H9 (cell line): ENCODE data around the gene MRM1. TPM values are rescaled to one million over a fixed set of nuclear protein-coding genes. Genes with fewer than 3 reads are reported as not detected.

Experiments
- DNase-seq: peaks from one replicate; pipeline ENCODE4 v3.0.0-alpha.2; 2017
- H2AFZ ChIP-seq: one replicate; pipeline ENCODE4 v1.6.1; 2013; ENCODE audit warnings: mild to moderate bottlenecking, low read length, control low read depth, moderate library complexity
- H2AK5ac ChIP-seq: 2 replicates; pipeline ENCODE4 v1.6.1; 2013; ENCODE audit warnings: low read length, control low read depth, mixed read lengths; ENCODE audit not compliant: insufficient read length
- H2BK120ac ChIP-seq: one replicate; pipeline ENCODE4 v1.6.1; 2013; ENCODE audit warnings: low read depth, mild to moderate bottlenecking, low read length, control low read depth, inconsistent platforms; ENCODE audit not compliant: poor library complexity, severe bottlenecking
- H2BK12ac ChIP-seq: 2 replicates; pipeline ENCODE4 v1.6.1; 2013; ENCODE audit warnings: low read length, control low read depth, mixed read lengths, low read depth; ENCODE audit not compliant: insufficient read length
- H2BK15ac ChIP-seq: 2 replicates; pipeline ENCODE4 v1.6.1; 2013; ENCODE audit warnings: low read depth, low read length, control low read depth
- H2BK20ac ChIP-seq: one replicate; pipeline ENCODE4 v1.6.1; 2013; ENCODE audit warnings: low read depth, mild to moderate bottlenecking, low read length, control low read depth, inconsistent platforms; ENCODE audit not compliant: poor library complexity, severe bottlenecking
- H2BK5ac ChIP-seq: 2 replicates; pipeline ENCODE4 v1.6.1; 2013; ENCODE audit warnings: low read length, control low read depth, mixed read lengths; ENCODE audit not compliant: insufficient read length
- H3K14ac ChIP-seq: 2 replicates; pipeline ENCODE4 v1.6.1; 2013; ENCODE audit warnings: low read length, control low read depth; ENCODE audit not compliant: insufficient read depth
- H3K18ac ChIP-seq: 2 replicates; pipeline ENCODE4 v1.6.1; 2013; ENCODE audit warnings: low read depth, mild to moderate bottlenecking, mixed read lengths, low read length, control low read depth; ENCODE audit not compliant: insufficient read length
- H3K23ac ChIP-seq: 2 replicates; pipeline ENCODE4 v1.6.1; 2013; ENCODE audit warnings: low read length, control low read depth, mixed read lengths, low read depth; ENCODE audit not compliant: insufficient read length
- H3K23me2 ChIP-seq: 2 replicates; pipeline ENCODE4 v1.6.1; 2013; ENCODE audit warnings: low read depth, mild to moderate bottlenecking, mixed read lengths, low read length, control low read depth; ENCODE audit not compliant: insufficient read length, poor library complexity, severe bottlenecking
- H3K27ac ChIP-seq: 2 replicates; pipeline ENCODE4 v1.5.1; 2013; ENCODE audit warnings: low read length, control low read depth, mixed read lengths, low read depth; ENCODE audit not compliant: insufficient read length
- H3K27me3 ChIP-seq: 2 replicates; pipeline ENCODE4 v1.6.1; 2013; ENCODE audit warnings: low read length, control low read depth, inconsistent platforms; ENCODE audit not compliant: insufficient read depth
- H3K4ac ChIP-seq: 2 replicates; pipeline ENCODE4 v1.6.1; 2013; ENCODE audit warnings: low read depth, mild to moderate bottlenecking, control low read depth, inconsistent platforms, low read length, moderate library complexity
- H3K4me1 ChIP-seq: 2 replicates; pipeline ENCODE4 v1.6.1; 2013; ENCODE audit warnings: low read length, control low read depth, inconsistent platforms; ENCODE audit not compliant: insufficient read depth
- H3K4me2 ChIP-seq: 2 replicates; pipeline ENCODE4 v1.6.1; 2013; ENCODE audit warnings: low read length, control low read depth, mixed read lengths; ENCODE audit not compliant: insufficient read length, insufficient read depth
- H3K56ac ChIP-seq: 2 replicates; pipeline ENCODE4 v1.6.1; 2013; ENCODE audit warnings: low read depth, mild to moderate bottlenecking, mixed read lengths, low read length, control low read depth; ENCODE audit not compliant: insufficient read length
- H3K79me1 ChIP-seq: 2 replicates; pipeline ENCODE4 v1.6.1; 2013; ENCODE audit warnings: low read depth, mild to moderate bottlenecking, moderate library complexity, low read length, control low read depth, inconsistent platforms; ENCODE audit not compliant: insufficient read depth, poor library complexity, severe bottlenecking
- H3K79me2 ChIP-seq: 2 replicates; pipeline ENCODE4 v1.6.1; 2013; ENCODE audit warnings: low read length, control low read depth, inconsistent platforms; ENCODE audit not compliant: insufficient read depth
- H3K9ac ChIP-seq: 2 replicates; pipeline ENCODE4 v1.6.1; 2013; ENCODE audit warnings: low read length, control low read depth, mixed read lengths; ENCODE audit not compliant: insufficient read length; ENCODE audit errors: extremely low read depth
- H3K9me3 ChIP-seq: one replicate; pipeline ENCODE4 v1.6.1; 2013; ENCODE audit warnings: low read depth, low read length, inconsistent platforms; ENCODE audit not compliant: control insufficient read depth
- H3T11ph ChIP-seq: one replicate; pipeline ENCODE4 v1.6.1; 2013; ENCODE audit warnings: mild to moderate bottlenecking, low read length, control low read depth, inconsistent platforms
- H4K20me1 ChIP-seq: one replicate; pipeline ENCODE4 v1.6.1; 2013; ENCODE audit not compliant: control insufficient read depth, insufficient read length, insufficient read depth
- H4K5ac ChIP-seq: 2 replicates; pipeline ENCODE4 v1.6.1; 2013; ENCODE audit warnings: low read depth, mild to moderate bottlenecking, mixed read lengths, low read length, control low read depth; ENCODE audit not compliant: insufficient read length
- H4K8ac ChIP-seq: replicated peaks from 2 replicates; pipeline ENCODE4 v1.6.1; 2013; ENCODE audit warnings: low read length, control low read depth, mixed read lengths, low read depth; ENCODE audit not compliant: insufficient read length
- H4K91ac ChIP-seq: 2 replicates; pipeline ENCODE4 v1.6.1; 2013; ENCODE audit warnings: low read depth, mild to moderate bottlenecking, moderate library complexity, mixed read lengths, low read length, control low read depth; ENCODE audit not compliant: insufficient read length
- H3K27ac Mint-ChIP-seq, 3 experiments: 2 replicates in 2 of 3; 3 replicates in 1 of 3; pipeline ENCODE4 v1.8.0; 2020 to 2021; ENCODE audit warnings: mixed read lengths in 3 of 3, mild to moderate bottlenecking in 1 of 3, moderate library complexity in 1 of 3
- H3K27me3 Mint-ChIP-seq: 2 replicates; pipeline ENCODE4 v1.8.0; 2021; ENCODE audit warnings: low read depth, mild to moderate bottlenecking, moderate library complexity, mixed read lengths
- H3K36me3 Mint-ChIP-seq, 3 experiments: 2 replicates in 2 of 3; 3 replicates in 1 of 3; pipeline ENCODE4 v1.8.0; 2020 to 2021; ENCODE audit warnings: low read depth in 3 of 3, mixed read lengths in 3 of 3; ENCODE audit not compliant: insufficient read depth in 1 of 3
- H3K4me1 Mint-ChIP-seq, 2 experiments: 2 replicates each; pipeline ENCODE4 v1.8.0; 2020; ENCODE audit warnings: mixed read lengths in 2 of 2
- H3K4me3 Mint-ChIP-seq, 2 experiments: 2 replicates in 1 of 2; 3 replicates in 1 of 2; pipeline ENCODE4 v1.8.0; 2020 to 2021; ENCODE audit warnings: mild to moderate bottlenecking in 2 of 2, mixed read lengths in 2 of 2, moderate library complexity in 1 of 2
- H3K9me3 Mint-ChIP-seq, 2 experiments: 2 replicates in 1 of 2; 3 replicates in 1 of 2; pipeline ENCODE4 v1.8.0; 2020; ENCODE audit warnings: mild to moderate bottlenecking in 2 of 2, mixed read lengths in 2 of 2, moderate library complexity in 1 of 2
- CTCF ChIP-seq: fragments of 200-600 bp; sonication (generic); conservative IDR thresholded peaks from 3 replicates; pipeline ENCODE4 v1.8.0; 2021; ENCODE audit warnings: antibody characterized with exemption, mild to moderate bottlenecking
- WGBS: extraction: QIAGEN DNeasy Blood & Tissue Kit; methylation state at CpG from one replicate; pipeline ENCODE4 v1.1.7; 2013; ENCODE audit warnings: missing lambda C conversion rate, low lambda C conversion rate, mixed read lengths; ENCODE audit not compliant: insufficient read length; ENCODE audit errors: extremely low coverage; 5-methylcytosine and 5-hydroxymethylcytosine counted together
- total RNA-seq: library from RNA; stranded (reverse); gene quantifications from 2 replicates; pipeline ENCODE4 v1.2.1, GENCODE V29; 2021

MRM1 gene
- total RNA-seq, 1 experiment from 2014 or later, result 10.3 TPM

- no peak overlapping the region for H3K14ac ChIP-seq
- no peaks in the 10 kb centered on the region for H3K4me1 ChIP-seq
- no peak overlapping the region for H3T11ph ChIP-seq
- H2BK120ac ChIP-seq, result no peak overlapping the region
- no peak overlapping the region for H2AFZ ChIP-seq
- peak; percentile 31 for DNase-seq
- H4K5ac ChIP-seq, result no peak overlapping the region
- Mint-ChIP-seq H3K27me3 (no peaks in the 10 kb centered on the region; the same call in 1 of the 2 replicates), H3K27ac (peak overlapping the region in 1 of 3 experiments; percentile 50; a peak in 1 of 7 replicates), H3K4me1 (peaks cover 26 to 31% of the 10 kb centered on the region in 2 experiments), H3K36me3 (peaks cover 9 to 35% (median 32%) of the 10 kb centered on the region in 3 experiments; a peak in 5 of 7 replicates), H3K9me3 (no peaks in the 10 kb centered on the region), H3K4me3 (no peak overlapping the region; a peak in 1 of 5 replicates)
- no peak overlapping the region for H2AK5ac ChIP-seq
- no peak overlapping the region for H4K8ac ChIP-seq
- H3K23ac ChIP-seq, result no peak overlapping the region
- no peak overlapping the region for H2BK20ac ChIP-seq
- no peak for TF ChIP-seq CTCF
- no peaks in the 10 kb centered on the region for H4K20me1 ChIP-seq
- WGBS, result no CpG with 5 or more reads among the region's 11 CpGs
- no peak overlapping the region for H2BK12ac ChIP-seq
- H3K79me2 ChIP-seq, result no peaks in the 10 kb centered on the region; the same call in 1 of the 2 replicates
- no peaks in the 10 kb centered on the region for H3K27me3 ChIP-seq
- H3K4ac ChIP-seq, result no peak overlapping the region
- no peak overlapping the region for H4K91ac ChIP-seq
- H3K56ac ChIP-seq, result no peak overlapping the region
- no peak overlapping the region for H3K18ac ChIP-seq
- no peak overlapping the region for H3K4me2 ChIP-seq
- no peak overlapping the region for H3K27ac ChIP-seq
- H3K9me3 ChIP-seq, result no peaks in the 10 kb centered on the region
- H3K23me2 ChIP-seq, result peaks cover 19% of the 10 kb centered on the region
- H2BK15ac ChIP-seq, result no peak overlapping the region
- H2BK5ac ChIP-seq, result no peak overlapping the region
- H3K79me1 ChIP-seq, result no peaks in the 10 kb centered on the region
- no peak overlapping the region for H3K9ac ChIP-seq
Measured at GRCh38 chr17:36599546-36600250, 1.7 kb upstream of the MRM1 start.
